Measurements from ENCODE around the gene NANS.

- no peak for TF ChIP-seq ZNF671 (CRISPR knock-in tag; IDR thresholded peaks at IDR 0.05)
- TF ChIP-seq USF2 (CRISPR knock-in tag; IDR thresholded peaks at IDR 0.05): no peak
- TF ChIP-seq CTCF (IDR thresholded peaks at IDR 0.05): no peak
- TF ChIP-seq NFYB (CRISPR knock-in tag; conservative IDR thresholded peaks at IDR 0.05; ENCODE audit: low read depth): no peak
- no peak for TF ChIP-seq FOXP1 (CRISPR knock-in tag; IDR thresholded peaks at IDR 0.05; ENCODE audit: borderline replicate concordance)
- TF ChIP-seq, protein P1, sequence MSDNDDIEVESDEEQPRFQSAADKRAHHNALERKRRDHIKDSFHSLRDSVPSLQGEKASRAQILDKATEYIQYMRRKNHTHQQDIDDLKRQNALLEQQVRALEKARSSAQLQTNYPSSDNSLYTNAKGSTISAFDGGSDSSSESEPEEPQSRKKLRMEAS (CRISPR knock-in tag; IDR thresholded peaks at IDR 0.05): no peak
- no peak for TF ChIP-seq GABPB1 (CRISPR knock-in tag; IDR thresholded peaks at IDR 0.05)
- TF ChIP-seq, protein P2, sequence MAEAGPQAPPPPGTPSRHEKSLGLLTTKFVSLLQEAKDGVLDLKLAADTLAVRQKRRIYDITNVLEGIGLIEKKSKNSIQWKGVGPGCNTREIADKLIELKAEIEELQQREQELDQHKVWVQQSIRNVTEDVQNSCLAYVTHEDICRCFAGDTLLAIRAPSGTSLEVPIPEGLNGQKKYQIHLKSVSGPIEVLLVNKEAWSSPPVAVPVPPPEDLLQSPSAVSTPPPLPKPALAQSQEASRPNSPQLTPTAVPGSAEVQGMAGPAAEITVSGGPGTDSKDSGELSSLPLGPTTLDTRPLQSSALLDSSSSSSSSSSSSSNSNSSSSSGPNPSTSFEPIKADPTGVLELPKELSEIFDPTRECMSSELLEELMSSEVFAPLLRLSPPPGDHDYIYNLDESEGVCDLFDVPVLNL (CRISPR knock-in tag; IDR thresholded peaks at IDR 0.05; ENCODE audit: borderline replicate concordance, low read depth): no peak
- TF ChIP-seq AFF4 (CRISPR knock-in tag; IDR thresholded peaks at IDR 0.05; ENCODE audit: borderline replicate concordance): no peak
- no peak for TF ChIP-seq ELF4 (CRISPR knock-in tag; IDR thresholded peaks at IDR 0.05; ENCODE audit: low read depth)
- no peak for TF ChIP-seq CBFB (CRISPR knock-in tag; IDR thresholded peaks at IDR 0.05; ENCODE audit: low read depth)
- TF ChIP-seq GTF2I (CRISPR knock-in tag; conservative IDR thresholded peaks at IDR 0.05): no peak
These were observed 12.6 kb upstream of the NANS start for GRCh38 chr9:98043915-98044314.
